ENCODE measurements around the gene PRPSAP1. TPM values are rescaled to one million over a fixed set of nuclear protein-coding genes. Genes with fewer than 3 reads are reported as not detected.

The PRPSAP1 gene
- total and polyA plus RNA-seq, 2 of the 8 experiments (the other 6 are each of a cell fraction or from before 2014, with no cell fraction given), result 32.0 to 54.2 TPM

DNA sequence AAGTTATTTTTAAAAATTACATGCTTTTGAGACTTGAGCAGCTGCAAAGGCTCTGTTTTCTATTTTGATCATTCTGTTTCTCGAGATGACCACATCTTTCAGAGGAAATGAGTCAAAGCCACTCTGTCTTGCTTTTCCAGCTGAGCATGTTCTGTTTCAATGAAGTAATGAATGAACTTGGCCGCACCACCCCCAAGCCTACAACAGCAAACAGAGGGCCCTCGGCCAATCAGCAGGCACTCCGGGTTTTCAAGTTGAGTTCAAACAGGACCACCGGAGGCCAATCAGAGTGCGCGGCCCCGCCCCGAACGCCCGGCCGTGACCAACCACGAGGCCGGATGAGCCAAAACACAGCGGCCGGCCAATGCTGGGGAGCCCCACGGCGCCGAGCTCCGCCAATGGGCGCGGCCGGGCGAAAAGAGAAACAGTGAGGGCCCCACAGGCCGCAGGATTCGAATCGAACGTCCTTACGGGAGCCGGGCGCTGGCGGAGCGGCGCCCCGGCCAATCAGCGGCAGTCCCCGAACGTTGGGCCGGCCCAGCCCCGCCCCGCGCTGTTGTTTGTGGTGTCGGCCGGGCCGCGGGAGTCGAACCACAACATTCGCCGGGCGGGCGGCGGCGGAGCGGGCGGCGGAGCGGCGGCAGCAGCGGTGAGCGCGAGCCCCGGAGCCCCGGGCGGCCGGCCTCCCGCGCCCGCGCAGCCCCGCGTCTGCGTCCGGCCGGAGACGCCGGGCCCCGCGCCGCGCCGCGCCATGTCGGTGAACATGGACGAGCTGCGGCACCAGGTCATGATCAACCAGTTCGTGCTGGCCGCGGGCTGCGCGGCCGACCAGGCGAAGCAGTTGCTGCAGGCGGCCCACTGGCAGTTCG lies 88.7 kb downstream of the PRPSAP1 start, which contains the start of gene UBALD2:
Gene UBALD2 (plus strand): TSS at position 594 of the 869 bp plus-strand sequence. CDS start 158 bp downstream, at position 752.
- Histone ChIP-seq H2BK120ac (replicated peaks; ENCODE audit: low read depth, low read length) (no peak within 1 kb of the TSS), H4K8ac (ENCODE audit: extremely low read depth, insufficient read depth, low read length) (peak within 1 kb of the TSS; percentile 88)
- WGBS, 2 experiments (ENCODE audit: extremely low coverage in 1 of 2, insufficient coverage in 1 of 2, insufficient read length in 1 of 2, insufficient replicate concordance in 2 of 2, low coverage in 1 of 2, low lambda C conversion rate in 2 of 2, missing lambda C conversion rate in 1 of 2), result 0% methylated on average over 46 of the region's 94 CpGs; no CpG with 5 or more reads in 1 of the 2 experiments
- no peak for TF ChIP-seq HDAC2 (IDR thresholded peaks at IDR 0.05; ENCODE audit: borderline replicate concordance in 1 of 2, low read depth in 2 of 2, low read length in 2 of 2)
- peak; percentile 64; the same call in 1 of the 2 replicates for TF ChIP-seq TBP (IDR thresholded peaks at IDR 0.05; ENCODE audit: low read depth, low read length)
- TF ChIP-seq CHD2 (IDR thresholded peaks at IDR 0.05; ENCODE audit: low read length), result peak; percentile 87
- TF ChIP-seq RFX5 (IDR thresholded peaks at IDR 0.05; ENCODE audit: borderline replicate concordance, low read depth, low read length), result no peak
- TF ChIP-seq HDAC6 (IDR thresholded peaks at IDR 0.05; ENCODE audit: low read depth, low read length), result no peak
- TF ChIP-seq ASH2L (IDR thresholded peaks at IDR 0.05; ENCODE audit: low read length), result peak; percentile 32
- TF ChIP-seq POU5F1 (IDR thresholded peaks at IDR 0.05; ENCODE audit: low read depth, low read length), result no peak
- TF ChIP-seq, protein P1, sequence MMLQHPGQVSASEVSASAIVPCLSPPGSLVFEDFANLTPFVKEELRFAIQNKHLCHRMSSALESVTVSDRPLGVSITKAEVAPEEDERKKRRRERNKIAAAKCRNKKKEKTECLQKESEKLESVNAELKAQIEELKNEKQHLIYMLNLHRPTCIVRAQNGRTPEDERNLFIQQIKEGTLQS (IDR thresholded peaks at IDR 0.05; ENCODE audit: insufficient read depth, low read depth, low read length), result peak; percentile 49; the same call in 1 of the 2 replicates
- TF ChIP-seq, protein P2, sequence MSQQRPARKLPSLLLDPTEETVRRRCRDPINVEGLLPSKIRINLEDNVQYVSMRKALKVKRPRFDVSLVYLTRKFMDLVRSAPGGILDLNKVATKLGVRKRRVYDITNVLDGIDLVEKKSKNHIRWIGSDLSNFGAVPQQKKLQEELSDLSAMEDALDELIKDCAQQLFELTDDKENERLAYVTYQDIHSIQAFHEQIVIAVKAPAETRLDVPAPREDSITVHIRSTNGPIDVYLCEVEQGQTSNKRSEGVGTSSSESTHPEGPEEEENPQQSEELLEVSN (IDR thresholded peaks at IDR 0.05), result no peak

More for the DNA sequence above, 88.7 kb downstream of the PRPSAP1 start, which contains the start of gene UBALD2:
- FAIRE-seq (no peak), DNase-seq (ENCODE audit: low read depth in 1 of 2, low spot score in 2 of 2) (peak; percentile 92 to 97)
- H3K23ac ChIP-seq (ENCODE audit: insufficient read length), result no peak within 1 kb of the TSS
- H3K4me3 ChIP-seq (ENCODE audit: extremely low read depth in 1 of 4, insufficient read depth in 2 of 4, low read depth in 3 of 4, low read length in 4 of 4), result peak within 1 kb of the TSS; percentile 66 to 82 (median 78)
- H3K9ac ChIP-seq (replicated peaks in 1 of 4; ENCODE audit: extremely low read depth in 1 of 4, low read depth in 3 of 4, low read length in 3 of 4), result peak within 1 kb of the TSS; percentile 62 to 80 (median 70)
- POLR2A ChIA-PET (ENCODE audit: partially characterized antibody), result interaction anchor here (0.7 to 2.0 kb wide), 12 partner anchors 9 to 162 kb away, joined by 3 to 6 read pairs (median 4); partner anchors contain the start of gene EXOC7
- no peaks in the 10 kb centered on the region for H3K23me2 ChIP-seq (ENCODE audit: low read depth, low read length)
- no peak within 1 kb of the TSS for H3K14ac ChIP-seq (ENCODE audit: insufficient read length)
- H4K91ac ChIP-seq (replicated peaks; ENCODE audit: insufficient read length, low read length), result no peak within 1 kb of the TSS
- no peak within 1 kb of the TSS for H3K4ac ChIP-seq (replicated peaks; ENCODE audit: insufficient read length, low read depth, low read length)
- H2BK12ac ChIP-seq (ENCODE audit: low read depth, low read length), result no peak within 1 kb of the TSS
- H3K36me3 ChIP-seq (ENCODE audit: control insufficient read depth in 2 of 4, insufficient read depth in 4 of 4, low read length in 3 of 4), result no peaks in the 10 kb centered on the region
- H3K4me2 ChIP-seq (ENCODE audit: insufficient read depth in 1 of 2, low read depth in 2 of 2, low read length in 2 of 2), result peak within 1 kb of the TSS; percentile 70 to 77
- no peak within 1 kb of the TSS for H2BK15ac ChIP-seq (ENCODE audit: low read length)
- H3K79me1 ChIP-seq (ENCODE audit: low read depth, low read length), result peaks cover 2% of the 10 kb centered on the region; the same call in 1 of the 2 replicates
- H3K4me1 ChIP-seq (replicated peaks in 1 of 4; ENCODE audit: control insufficient read depth in 3 of 4, insufficient read depth in 4 of 4, low read length in 3 of 4), result peaks cover 5 to 14% (median 8%) of the 10 kb centered on the region in 4 experiments
- H3K9me3 ChIP-seq (ENCODE audit: insufficient read depth in 2 of 2, low read depth in 1 of 2, low read length in 1 of 2), result no peaks in the 10 kb centered on the region
- H4K5ac ChIP-seq (ENCODE audit: insufficient read length, low read depth, low read length), result peak within 1 kb of the TSS; percentile 71
- CTCF ChIA-PET (ENCODE audit: partially characterized antibody), result interaction anchor here (0.9 to 4.4 kb wide), 3 partner anchors 13 to 141 kb away, joined by 3 to 35 read pairs (median 4); no protein-coding TSS in a partner anchor
- peaks cover 3 to 24% of the 10 kb centered on the region in 2 experiments; a peak in 3 of 4 replicates for H3K79me2 ChIP-seq (ENCODE audit: control insufficient read depth in 1 of 2, insufficient read depth in 2 of 2, low read length in 2 of 2)
- no peak within 1 kb of the TSS for H2BK20ac ChIP-seq (ENCODE audit: low read length)
- H2AFZ ChIP-seq (ENCODE audit: low read length), result no peak within 1 kb of the TSS
- H3K56ac ChIP-seq (replicated peaks; ENCODE audit: insufficient read length, low read depth, low read length), result no peak within 1 kb of the TSS
- no peaks in the 10 kb centered on the region; a peak in 1 of 7 replicates for H3K27me3 ChIP-seq (replicated peaks in 1 of 4; ENCODE audit: control insufficient read depth in 3 of 4, extremely low read depth in 1 of 4, insufficient read depth in 3 of 4, low read length in 3 of 4)
- H3K27ac ChIP-seq (ENCODE audit: low read depth, low read length), result 0 out of 2 replicates have a peak within 1 kb of the TSS, but pooled peaks have one; percentile 28
- H4K20me1 ChIP-seq (replicated peaks in 1 of 2; ENCODE audit: control insufficient read depth in 1 of 2, insufficient read depth in 2 of 2, low read length in 2 of 2), result no peaks in the 10 kb centered on the region
- H2AK5ac ChIP-seq (ENCODE audit: low read depth, low read length), result no peak within 1 kb of the TSS
- peak within 1 kb of the TSS; percentile 66; the same call in 1 of the 2 replicates for H2BK5ac ChIP-seq (ENCODE audit: low read depth, low read length)
- H3K18ac ChIP-seq (ENCODE audit: extremely low read depth, low read length), result no peak within 1 kb of the TSS; the same call in 1 of the 2 replicates
